SK-N-SH (cell line): ENCODE measurements around the gene PDE4DIP.
"Not testable (repeated sequence)": the region's sequence is repeated elsewhere in the genome, so short reads cannot be mapped to it uniquely, and the experiment has no call there.

Source experiments
- CTCF ChIP-seq: fragments of 200-600 bp; sonication (generic); IDR thresholded peaks from 2 replicates; pipeline ENCODE4 v1.6.1; 2017; ENCODE audit warnings: antibody characterized with exemption, mild to moderate bottlenecking, moderate library complexity
- NFIC ChIP-seq: IDR thresholded peaks from 2 replicates; pipeline ENCODE4 v1.4.0; 2012; ENCODE audit warnings: borderline replicate concordance
- PBX3 ChIP-seq: IDR thresholded peaks from 2 replicates; pipeline ENCODE4; 2012
- POLR2AphosphoS5 ChIP-seq: IDR thresholded peaks from 2 replicates; pipeline ENCODE4 v1.6.1; 2012; ENCODE audit warnings: low read depth, low read length
- SIN3A ChIP-seq: IDR thresholded peaks from 2 replicates; pipeline ENCODE4 v1.6.1; 2012; ENCODE audit warnings: low read depth, mild to moderate bottlenecking, low read length, moderate library complexity, borderline replicate concordance
- USF1 ChIP-seq: IDR thresholded peaks from 2 replicates; pipeline ENCODE4 v1.4.0; 2012; ENCODE audit warnings: low read depth, borderline replicate concordance

GRCh38 chr1:148822180-148822579, 22.0 kb upstream of the PDE4DIP start:
- not testable (repeated sequence) for TF ChIP-seq PBX3, SIN3A, CTCF, POLR2AphosphoS5, NFIC, USF1
